Measurements from ENCODE around the gene RLIM.
A peak's percentile ranks its signal among the peaks of the same experiment; 100 is the strongest.

DNA sequence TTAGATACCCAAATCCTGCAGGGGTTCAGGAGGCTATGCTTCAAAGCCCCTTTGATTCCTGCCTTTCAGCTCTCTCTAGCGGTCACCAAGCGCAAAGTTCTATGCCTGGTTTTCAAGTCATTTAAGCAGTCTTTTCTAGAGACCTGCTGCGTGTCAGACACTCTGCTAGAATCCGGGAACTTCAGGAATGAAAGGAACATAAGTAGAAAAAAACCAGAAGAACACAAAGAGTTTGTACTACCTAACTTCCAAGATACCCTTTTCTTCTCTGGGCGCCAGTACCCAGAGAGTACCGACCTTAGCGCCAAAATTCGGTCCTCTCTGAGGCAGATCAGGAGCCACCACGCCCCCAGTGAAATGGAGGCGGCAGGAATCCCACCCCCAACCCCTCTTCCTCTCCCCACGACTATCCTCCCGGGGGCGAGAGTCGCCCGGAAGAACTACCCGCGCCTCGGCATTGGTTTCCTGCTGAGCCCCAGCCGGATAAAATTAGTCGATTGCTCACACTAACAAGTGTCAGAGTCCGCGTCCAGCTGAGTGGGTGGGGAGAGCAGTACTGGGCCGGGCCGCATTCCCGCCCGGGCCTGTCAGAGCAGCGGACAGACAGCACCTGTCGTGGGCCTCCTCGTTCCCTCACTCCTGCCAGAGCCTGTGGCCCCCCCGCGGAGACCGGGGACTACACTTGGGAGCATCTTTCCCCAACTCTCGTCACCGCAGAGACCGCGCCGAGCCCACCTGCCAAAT, 78.8 kb downstream of the RLIM start:
- TF ChIP-seq ELF4 (IDR thresholded peaks at IDR 0.05) (no peak), FOXA1 (IDR thresholded peaks at IDR 0.05) (no peak), LEF1 (IDR thresholded peaks at IDR 0.05; ENCODE audit: borderline replicate concordance) (no peak), FOXK2 (IDR thresholded peaks at IDR 0.05) (no peak)
- TF ChIP-seq, protein P1, sequence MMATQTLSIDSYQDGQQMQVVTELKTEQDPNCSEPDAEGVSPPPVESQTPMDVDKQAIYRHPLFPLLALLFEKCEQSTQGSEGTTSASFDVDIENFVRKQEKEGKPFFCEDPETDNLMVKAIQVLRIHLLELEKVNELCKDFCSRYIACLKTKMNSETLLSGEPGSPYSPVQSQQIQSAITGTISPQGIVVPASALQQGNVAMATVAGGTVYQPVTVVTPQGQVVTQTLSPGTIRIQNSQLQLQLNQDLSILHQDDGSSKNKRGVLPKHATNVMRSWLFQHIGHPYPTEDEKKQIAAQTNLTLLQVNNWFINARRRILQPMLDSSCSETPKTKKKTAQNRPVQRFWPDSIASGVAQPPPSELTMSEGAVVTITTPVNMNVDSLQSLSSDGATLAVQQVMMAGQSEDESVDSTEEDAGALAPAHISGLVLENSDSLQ (IDR thresholded peaks at IDR 0.05) = peak; percentile 42; the same call in 1 of the 2 replicates

Measured in HEK293T (cell line).